GM18519 (cell line): ENCODE results near the gene LRRC72.
"Not testable (repeated sequence)": the region's sequence is repeated elsewhere in the genome, so short reads cannot be mapped to it uniquely, and the experiment has no call there.

Source experiments
- ATAC-seq: cut with Tn5 transposase; IDR thresholded peaks from one replicate; pipeline ENCODE4 v1.9.1; 2021; ENCODE audit warnings: mild to moderate bottlenecking, moderate library complexity; ENCODE audit not compliant: unreplicated experiment, low FRiP score

The LRRC72 gene

GRCh38 chr7:16564909-16565426, 38.3 kb downstream of the LRRC72 start:
- peak; percentile 70 for ATAC-seq

- no peak for ATAC-seq
Observed at GRCh38 chr7:16571941-16572340, 45.3 kb downstream of the LRRC72 start.

DNA sequence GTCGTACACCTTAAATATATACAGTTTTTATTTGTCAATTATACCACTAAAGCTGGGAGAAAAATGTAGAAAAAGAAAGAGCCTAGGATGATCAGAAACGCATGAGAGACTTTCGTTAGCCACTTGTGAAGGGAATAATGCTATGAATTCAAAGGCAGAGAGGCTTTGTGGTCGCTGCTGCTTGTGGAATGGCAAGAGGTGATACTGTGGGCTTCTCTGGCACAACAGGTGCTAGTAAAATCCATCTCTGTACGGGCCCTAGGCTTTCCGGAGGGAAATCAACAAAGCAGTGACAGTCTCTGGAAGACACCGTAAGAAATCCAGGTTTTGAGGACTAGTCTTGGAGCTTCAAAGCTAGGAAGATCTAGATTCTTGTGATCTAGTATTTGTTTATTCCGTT, 52.6 kb downstream of the LRRC72 start:
- no peak for ATAC-seq

DNA sequence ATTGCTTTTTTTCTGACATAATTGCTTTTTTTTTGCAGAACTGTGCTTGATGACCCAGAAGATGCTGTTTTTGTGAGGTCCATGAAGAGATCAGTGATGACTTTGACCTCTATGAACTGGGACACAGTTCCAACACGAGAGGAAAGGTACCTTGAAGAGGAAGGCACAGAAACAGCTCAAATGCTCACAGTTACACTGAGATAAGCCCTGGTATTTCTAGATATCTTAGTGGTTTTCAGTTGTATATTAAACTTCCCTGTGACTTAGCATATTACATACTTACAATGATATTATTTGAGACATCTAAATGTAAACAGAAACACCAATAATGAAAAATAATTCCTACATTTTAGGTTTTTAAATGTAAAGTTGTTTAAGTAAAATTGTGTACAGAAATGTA, 54.7 kb downstream of the LRRC72 start:
- no peak for ATAC-seq

- ATAC-seq = no peak
Observed at GRCh38 chr7:16583834-16584233, 57.2 kb downstream of the LRRC72 start.

DNA sequence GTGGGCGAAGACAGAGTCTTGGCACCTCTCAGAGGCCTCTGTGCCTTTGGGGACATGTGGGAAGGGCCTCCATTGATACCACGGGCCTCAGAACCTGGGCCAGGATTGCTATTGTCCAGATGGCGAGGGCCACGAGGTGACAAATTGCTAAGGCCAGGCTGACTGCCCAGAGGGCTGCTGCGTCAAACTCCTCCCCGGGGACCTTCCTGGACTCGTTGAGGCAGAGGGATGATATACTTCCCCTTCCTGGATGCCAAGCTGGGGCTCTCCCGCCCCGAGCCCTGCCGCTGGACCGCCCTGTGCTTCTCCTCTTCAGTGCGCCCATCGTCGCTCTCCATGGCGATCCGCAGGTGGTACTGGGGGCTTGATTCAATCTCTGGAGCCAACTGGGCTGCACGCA, 58.9 kb downstream of the LRRC72 start:
- ATAC-seq = no peak

GRCh38 chr7:16586081-16586874, 59.7 kb downstream of the LRRC72 start:
- no peak for ATAC-seq

- no peak for ATAC-seq
Observed at GRCh38 chr7:16587129-16587528, 60.5 kb downstream of the LRRC72 start.

GRCh38 chr7:16587790-16588189, 61.2 kb downstream of the LRRC72 start:
- no peak for ATAC-seq

GRCh38 chr7:16589881-16590280, 63.3 kb downstream of the LRRC72 start:
- ATAC-seq = no peak

DNA sequence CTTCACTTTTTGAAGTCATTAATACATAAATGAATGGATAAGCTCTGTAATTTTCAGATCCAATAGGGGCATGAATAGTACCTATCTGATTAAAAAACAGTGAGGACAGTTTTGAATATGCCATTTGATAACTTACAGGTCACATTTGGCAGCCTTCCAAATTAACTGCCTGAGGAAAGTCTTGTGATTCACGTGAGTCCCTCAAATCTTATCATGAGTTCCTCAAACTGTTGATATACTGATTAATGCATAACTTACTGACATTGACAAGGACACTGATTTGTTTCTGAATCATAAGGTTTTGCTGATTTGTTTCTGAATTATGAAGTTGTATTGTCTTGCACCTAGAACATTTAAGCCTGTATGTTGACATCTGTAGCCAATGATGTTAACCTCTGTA, 63.8 kb downstream of the LRRC72 start:
- no peak for ATAC-seq

DNA sequence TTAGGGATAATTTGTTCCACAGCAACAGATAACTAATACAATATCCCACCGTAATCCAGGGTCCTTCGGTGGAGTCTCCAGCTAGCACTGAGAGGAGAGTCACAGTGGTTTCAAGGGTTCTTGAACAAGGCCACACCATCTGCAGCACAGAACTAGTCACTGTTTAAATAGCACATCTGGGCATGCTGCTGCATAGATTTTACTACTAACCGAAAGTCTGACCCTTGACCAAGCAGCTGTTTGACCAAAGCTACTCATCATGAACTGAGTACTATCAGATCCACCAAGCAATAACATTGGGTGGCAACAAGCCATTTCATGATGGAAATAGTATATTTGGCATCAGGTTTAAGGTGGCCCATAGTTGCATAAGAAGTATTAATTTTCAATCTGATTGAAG, 65.8 kb downstream of the LRRC72 start:
- ATAC-seq = no peak

- ATAC-seq = no peak
Observed at GRCh38 chr7:16594061-16594460, 67.4 kb downstream of the LRRC72 start.

DNA sequence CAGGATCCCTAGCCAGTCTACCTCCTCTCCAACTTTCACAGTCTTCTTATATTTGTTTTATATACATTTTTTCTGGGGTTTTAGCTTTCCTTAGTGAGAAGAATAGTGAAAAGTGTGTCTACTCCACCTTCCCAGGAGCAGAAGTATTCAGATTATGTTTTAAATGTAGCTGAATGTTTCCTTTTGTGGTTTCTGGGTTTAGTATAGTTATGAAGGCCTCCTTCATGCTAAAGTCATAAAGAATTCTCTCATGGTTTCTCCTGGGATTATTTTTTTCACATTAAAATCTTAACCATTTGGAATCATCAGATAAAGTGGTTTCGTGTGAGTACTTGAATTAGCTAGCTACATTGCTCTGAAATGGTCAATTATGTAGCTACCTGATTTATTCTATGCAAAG, 68.1 kb downstream of the LRRC72 start:
- ATAC-seq = no peak

DNA sequence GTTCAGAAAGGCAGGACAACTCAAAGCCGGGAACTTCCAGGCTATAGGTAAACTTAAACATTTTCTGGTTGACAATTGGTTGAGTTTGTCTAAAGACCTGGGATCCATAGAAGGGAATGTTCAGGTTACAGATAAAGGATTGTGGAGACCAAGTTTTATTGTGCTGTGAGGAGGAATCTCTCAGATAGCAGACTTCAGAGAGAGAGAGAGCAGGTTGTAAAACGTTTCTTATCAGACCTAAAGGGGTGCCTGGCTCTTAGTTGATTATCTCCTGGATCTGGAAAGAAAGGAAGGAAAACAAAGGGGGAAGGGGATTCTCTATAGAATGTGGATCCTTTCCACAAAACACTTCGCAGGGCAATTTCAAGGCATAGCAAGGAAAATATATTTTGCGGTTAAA, 69.0 kb downstream of the LRRC72 start:
- ATAC-seq = not testable (repeated sequence)

DNA sequence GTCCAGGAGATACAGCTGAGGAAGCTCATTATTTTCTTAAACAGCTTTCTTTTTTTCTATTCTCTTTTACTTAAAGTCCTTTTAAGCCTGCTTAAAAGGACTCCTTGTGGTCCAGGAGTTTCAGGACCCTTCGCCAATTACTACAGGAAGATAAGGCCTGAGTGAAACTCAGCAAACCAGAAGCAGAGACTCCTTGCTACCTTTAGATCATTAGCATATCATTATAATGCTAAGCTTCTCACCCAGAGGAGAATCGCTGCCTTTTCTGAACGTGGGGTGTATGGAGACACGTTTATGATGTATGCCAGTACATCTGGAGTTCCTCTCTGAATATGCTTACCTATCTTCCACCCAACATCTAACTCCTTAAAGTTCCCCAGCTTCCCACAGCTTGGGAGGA, 71.4 kb downstream of the LRRC72 start:
- no peak for ATAC-seq

- no peak for ATAC-seq
Observed at GRCh38 chr7:16599860-16600259, 73.2 kb downstream of the LRRC72 start.

DNA sequence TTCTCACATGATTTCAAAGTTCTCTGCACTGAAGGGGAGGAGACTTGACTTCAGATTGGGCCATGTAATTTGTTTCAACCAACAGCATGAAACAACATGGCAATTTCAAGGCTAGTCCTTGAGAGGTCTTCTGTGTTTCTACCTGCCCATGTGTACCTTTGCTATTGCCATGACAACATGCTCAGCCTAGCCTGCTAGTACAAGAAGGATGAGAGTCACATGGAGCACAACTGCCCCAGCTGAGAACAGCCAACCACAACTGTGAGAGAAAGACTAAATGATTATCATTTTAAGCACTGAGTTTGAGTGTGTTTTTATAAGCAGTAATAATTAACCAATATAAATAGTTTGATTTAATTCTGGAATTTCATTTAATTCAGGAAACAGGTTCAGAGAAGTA, 77.0 kb downstream of the LRRC72 start:
- no peak for ATAC-seq

GRCh38 chr7:16604054-16604453, 77.4 kb downstream of the LRRC72 start:
- no peak for ATAC-seq

GRCh38 chr7:16606704-16607103, 80.1 kb downstream of the LRRC72 start:
- ATAC-seq = no peak

DNA sequence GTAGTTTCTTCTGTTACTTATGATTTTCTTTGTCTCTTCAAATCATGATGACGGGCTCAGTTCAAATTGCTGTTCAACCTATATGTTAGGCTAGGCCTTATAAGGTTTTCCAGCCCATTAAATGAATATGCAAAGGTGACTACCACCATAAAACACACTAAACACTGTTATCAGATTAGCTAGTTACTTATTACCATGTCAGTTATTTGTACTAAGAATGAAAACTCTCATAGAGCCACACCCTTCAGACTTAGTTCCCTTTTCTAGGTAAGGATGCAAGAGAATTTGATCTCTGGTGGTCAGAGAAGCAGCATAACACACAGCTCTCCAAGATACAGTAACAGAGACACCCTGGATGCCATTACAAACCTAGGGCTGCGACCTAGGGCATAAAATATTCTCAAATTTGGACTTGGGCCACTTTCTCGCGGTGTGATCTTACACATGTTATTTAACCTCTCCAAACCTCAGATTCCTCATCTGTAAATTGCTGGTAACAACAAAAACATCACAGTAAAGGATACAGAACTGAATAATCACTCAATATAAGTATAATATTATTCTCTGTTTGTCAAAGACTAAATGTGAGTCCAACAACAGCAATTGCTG, 83.3 kb downstream of the LRRC72 start:
- peak; percentile 72 for ATAC-seq

DNA sequence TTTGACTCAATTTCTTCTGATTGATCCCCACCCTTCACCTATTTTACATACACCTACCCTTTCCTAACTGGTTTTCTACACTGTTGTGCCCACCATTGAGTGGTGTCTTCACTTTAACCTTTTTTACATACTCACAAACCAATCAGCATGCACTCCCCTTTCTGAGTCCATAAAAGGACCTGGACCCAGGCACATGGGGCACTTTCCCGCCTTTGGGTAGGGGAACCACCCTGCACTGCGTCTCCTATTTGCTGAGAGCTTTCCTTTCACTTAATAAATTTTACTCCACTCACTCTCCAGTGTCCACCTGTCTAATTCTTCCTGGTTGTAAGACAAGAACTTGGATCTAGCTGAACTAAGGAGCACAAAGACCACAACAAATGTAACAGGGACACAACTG, 85.1 kb downstream of the LRRC72 start:
- ATAC-seq = no peak
